ENCODE measurements around the gene KDM8.
"Not testable (repeated sequence)": the region's sequence is repeated elsewhere in the genome, so short reads cannot be mapped to it uniquely, and the experiment has no call there.

The KDM8 gene

DNA sequence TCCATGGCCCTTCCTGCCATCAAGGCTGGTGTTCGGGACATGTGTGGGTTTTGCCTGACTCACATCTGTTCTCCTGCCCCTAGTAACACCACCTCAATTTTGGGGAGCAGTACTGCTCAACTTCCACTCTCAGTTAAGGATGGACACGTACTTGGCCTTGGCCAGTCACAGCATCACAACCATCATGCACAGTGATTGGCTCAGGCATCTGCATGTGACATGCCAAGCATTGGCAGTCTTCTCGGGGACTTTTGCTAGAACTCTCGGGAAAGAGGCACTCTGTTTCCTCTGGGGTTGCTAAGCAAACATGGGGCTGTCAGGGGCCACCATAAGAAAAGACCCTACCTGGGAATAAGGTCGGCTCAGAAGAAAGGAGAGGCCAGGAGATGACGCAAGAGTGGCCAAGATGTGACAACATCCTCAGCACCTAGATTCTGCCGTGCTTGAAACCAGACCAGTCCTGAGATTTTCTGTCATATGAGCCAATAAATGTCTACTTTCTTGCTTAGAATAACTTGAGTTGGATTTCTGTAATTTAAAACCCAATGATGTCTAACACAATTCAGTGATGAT is 11.9 kb upstream of the KDM8 start:
- DNase-seq: no peak

- no peak for DNase-seq
Measured at GRCh38 chr16:27193300-27193990, 9.9 kb upstream of the KDM8 start.

- DNase-seq: no peak
Measured at GRCh38 chr16:27195076-27195741, 8.1 kb upstream of the KDM8 start.

DNA sequence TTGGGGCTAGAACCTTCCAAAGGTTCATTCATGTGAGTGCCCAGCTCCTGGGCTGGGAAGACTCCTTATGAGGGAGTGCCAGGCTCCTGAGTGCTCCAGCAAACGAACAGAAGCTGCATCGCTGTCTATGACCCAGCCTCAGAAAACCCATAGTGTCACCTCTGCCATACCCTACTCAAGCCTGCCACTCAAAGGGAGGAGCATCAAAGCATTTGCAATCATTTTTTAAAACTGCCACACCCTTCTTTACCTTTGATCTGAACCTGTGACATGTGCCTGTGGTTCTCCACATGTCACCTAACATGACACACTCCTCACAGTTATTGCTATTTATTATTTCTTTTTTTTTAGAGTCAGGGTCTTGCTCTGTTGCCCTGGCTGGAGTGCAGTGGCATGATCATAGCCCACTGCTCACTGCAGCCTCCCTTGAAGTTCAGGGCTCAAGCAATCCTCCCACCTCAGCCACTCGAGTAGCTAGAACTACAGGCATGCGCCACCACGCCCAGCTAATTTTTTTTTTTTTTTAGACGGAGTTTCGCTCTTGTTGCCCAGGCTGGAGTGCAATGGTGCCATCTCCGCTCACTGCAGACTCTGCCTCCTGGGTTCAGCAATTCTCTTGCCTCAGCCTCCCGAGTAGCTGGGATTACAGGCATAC is 7.3 kb upstream of the KDM8 start:
- DNase-seq: peak in 1 of 4 experiments; percentile 11

GRCh38 chr16:27197004-27197403 is 6.3 kb upstream of the KDM8 start:
- DNase-seq: no peak

DNA sequence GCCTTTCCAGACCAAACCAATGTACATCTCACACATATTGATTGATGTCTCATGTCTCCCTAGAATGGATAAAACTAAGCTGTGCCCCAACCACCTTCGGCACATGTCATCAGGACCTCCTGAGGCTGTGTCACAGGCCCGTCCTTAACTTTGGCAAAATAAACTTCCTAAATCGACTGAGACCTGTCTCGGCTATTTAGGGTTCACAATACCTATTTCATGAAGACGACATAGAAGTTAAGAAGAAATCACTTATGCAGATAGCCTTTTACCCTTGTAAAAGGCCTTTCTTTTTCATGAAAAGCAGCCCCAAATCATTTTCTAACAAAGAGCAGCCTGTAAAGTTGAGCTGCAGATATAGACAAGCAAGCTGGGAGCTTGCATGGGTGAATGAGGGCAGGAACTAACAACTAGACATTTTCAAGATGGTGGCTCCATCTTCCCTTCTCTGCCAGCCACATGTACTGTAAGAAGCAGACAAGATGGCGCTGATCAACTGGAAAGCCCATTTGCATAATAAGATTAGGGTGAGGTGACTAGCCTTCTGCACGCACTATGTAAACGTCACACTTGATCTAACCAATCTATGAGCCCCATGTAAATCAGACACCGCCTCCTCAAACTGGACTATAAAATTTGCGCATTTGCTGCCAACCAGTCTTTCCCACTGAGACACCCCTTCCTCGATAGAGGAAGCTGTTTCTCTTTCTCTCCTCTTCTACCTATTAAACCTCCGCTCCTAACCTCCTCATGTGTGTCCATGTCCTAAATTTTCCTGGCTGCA is 4.7 kb upstream of the KDM8 start:
- no peak for DNase-seq

DNA sequence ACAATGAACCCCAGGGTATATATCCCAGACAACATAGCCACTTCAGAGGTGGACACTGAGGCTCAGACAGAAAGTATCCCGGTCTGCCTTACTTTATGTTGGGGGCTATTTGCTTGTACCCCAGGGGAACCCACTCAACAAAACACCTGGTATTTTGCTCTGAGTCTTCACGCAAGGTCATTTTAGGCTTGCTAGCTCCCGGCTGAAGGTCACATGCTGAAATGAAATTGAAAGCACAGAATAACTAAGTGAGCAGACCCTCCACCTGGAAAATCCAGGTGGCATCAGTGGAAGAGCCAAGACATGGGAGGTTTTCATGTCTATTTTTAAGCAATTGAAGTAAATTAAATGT is 4.1 kb upstream of the KDM8 start:
- DNase-seq: no peak

GRCh38 chr16:27199736-27200135 is 3.6 kb upstream of the KDM8 start:
- DNase-seq: no peak

DNA sequence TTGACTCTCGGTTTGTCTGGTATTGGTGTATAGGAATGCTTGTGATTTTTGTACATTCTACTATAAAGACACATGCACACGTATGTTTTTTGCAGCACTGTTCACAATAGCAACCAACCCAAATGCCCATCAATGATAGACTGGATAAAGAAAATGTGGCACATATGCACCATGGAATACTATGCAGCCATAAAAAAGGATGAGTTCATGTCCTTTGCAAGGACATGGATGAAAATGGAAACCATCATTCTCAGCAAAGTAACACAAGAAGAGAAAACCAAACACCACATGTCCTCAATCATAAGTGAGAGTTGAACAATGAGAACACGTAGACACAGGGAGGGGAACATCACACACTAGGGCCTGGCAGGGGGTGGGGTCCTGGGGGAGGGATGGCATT is 2.4 kb upstream of the KDM8 start:
- DNase-seq: not testable (repeated sequence)

GRCh38 chr16:27202923-27203506 is 311 bp upstream of the KDM8 start:
- peak; percentile 87 to 92 (median 90) for DNase-seq

- no peak for DNase-seq
Measured at GRCh38 chr16:27204312-27204915, 1.1 kb downstream of the KDM8 start.

GRCh38 chr16:27205423-27206065 is 2.2 kb downstream of the KDM8 start:
- no peak for DNase-seq

DNA sequence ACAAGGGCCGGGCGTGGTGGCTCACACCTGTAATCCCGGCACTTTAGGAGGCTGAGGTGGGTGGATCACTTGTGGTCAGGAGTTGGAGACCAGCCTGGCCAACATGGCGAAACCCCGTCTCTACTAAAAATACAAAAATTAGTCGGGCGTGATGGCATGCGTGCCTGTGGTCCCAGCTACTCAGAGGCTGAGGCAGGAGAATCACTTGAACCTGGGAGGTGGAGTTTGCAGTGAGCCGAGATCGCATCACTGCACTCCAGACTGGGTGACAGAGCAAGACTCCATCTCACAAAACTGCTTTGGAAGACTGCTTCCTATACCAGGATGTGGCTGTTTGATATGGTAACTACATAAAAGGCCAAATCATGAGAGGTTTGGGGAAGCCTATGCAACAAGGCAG is 3.8 kb downstream of the KDM8 start:
- not testable (repeated sequence) for DNase-seq

- DNase-seq: no peak
Measured at GRCh38 chr16:27208081-27208680, 4.9 kb downstream of the KDM8 start.

GRCh38 chr16:27208796-27209195 is 5.5 kb downstream of the KDM8 start:
- no peak for DNase-seq

GRCh38 chr16:27209591-27209990 is 6.3 kb downstream of the KDM8 start:
- no peak for DNase-seq

DNA sequence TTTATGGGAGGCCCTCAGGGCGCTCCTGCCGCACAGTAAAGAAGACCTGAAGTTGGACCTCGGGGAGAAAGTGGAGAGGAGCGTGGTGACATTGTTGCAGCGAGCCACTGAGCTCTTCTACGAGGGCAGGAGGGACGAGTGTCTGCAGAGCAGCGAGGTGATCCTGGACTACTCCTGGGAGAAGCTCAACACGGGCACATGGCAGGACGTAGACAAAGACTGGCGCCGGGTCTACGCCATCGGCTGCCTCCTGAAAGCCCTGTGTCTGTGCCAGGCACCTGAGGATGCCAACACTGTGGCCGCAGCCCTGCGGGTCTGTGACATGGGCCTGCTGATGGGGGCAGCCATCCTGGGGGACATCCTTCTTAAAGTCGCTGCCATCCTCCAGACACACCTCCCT is 6.8 kb downstream of the KDM8 start:
- DNase-seq: no peak

GRCh38 chr16:27211026-27211425 is 7.7 kb downstream of the KDM8 start:
- no peak for DNase-seq

GRCh38 chr16:27214084-27214961 is 11.0 kb downstream of the KDM8 start:
- no peak for DNase-seq

- DNase-seq: no peak
Measured at GRCh38 chr16:27215660-27216059, 12.3 kb downstream of the KDM8 start.
